Activated naive CD8-positive, alpha-beta T cell treated with anti-CD3 and anti-CD28 coated beads, Interleukin-2, amount 50 U/mL, for 24 hours (primary cell): ENCODE data around the gene SF3A1.

Source experiments
- ATAC-seq: fragments of 150-1000 bp; cut with Tn5 transposase; one replicate; pipeline ENCODE4 v1.10.0; 2021
- DNase-seq: peaks from one replicate; pipeline ENCODE4 v3.0.0; 2021
- H3K27ac Mint-ChIP-seq: one replicate; pipeline ENCODE4 v1.8.0; 2021; ENCODE audit warnings: mild to moderate bottlenecking, mixed read lengths
- H3K27me3 Mint-ChIP-seq: one replicate; pipeline ENCODE4 v1.8.0; 2021; ENCODE audit warnings: mixed read lengths
- H3K36me3 Mint-ChIP-seq: one replicate; pipeline ENCODE4 v1.8.0; 2021; ENCODE audit warnings: low read depth, mixed read lengths
- H3K4me1 Mint-ChIP-seq: one replicate; pipeline ENCODE4 v1.8.0; 2021; ENCODE audit warnings: mixed read lengths
- H3K4me3 Mint-ChIP-seq: one replicate; pipeline ENCODE4 v1.8.0; 2021; ENCODE audit warnings: mild to moderate bottlenecking, moderate library complexity, mixed read lengths
- H3K9me3 Mint-ChIP-seq: one replicate; pipeline ENCODE4 v1.8.0; 2021; ENCODE audit warnings: mixed read lengths

SF3A1 gene

DNA sequence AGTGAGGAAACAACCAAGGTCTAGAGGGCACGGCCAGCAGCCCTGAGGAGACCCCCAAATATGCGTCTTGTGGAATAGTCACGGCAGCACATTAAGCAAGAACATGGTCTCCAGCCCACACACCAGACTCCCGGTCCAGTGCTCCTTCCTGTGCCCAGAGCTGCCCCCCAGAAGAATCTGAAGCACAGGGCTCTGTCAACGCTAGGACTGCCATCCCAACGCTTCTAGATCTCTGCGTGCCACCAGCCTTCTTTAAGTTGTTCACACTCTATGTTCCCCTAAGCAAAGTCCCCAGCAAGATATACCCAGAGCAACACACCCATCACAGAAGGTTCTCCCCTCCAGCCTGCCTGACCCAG, 36.6 kb upstream of the SF3A1 start:
- no peak for ATAC-seq
- H3K36me3 Mint-ChIP-seq = no peaks in the 10 kb centered on the region
- H3K27me3 Mint-ChIP-seq = no peaks in the 10 kb centered on the region
- H3K9me3 Mint-ChIP-seq = no peaks in the 10 kb centered on the region
- peak overlapping the region; percentile 69 for H3K27ac Mint-ChIP-seq
- no peak overlapping the region for H3K4me3 Mint-ChIP-seq
- H3K4me1 Mint-ChIP-seq = peaks cover 60% of the 10 kb centered on the region
- no peak for DNase-seq

DNA sequence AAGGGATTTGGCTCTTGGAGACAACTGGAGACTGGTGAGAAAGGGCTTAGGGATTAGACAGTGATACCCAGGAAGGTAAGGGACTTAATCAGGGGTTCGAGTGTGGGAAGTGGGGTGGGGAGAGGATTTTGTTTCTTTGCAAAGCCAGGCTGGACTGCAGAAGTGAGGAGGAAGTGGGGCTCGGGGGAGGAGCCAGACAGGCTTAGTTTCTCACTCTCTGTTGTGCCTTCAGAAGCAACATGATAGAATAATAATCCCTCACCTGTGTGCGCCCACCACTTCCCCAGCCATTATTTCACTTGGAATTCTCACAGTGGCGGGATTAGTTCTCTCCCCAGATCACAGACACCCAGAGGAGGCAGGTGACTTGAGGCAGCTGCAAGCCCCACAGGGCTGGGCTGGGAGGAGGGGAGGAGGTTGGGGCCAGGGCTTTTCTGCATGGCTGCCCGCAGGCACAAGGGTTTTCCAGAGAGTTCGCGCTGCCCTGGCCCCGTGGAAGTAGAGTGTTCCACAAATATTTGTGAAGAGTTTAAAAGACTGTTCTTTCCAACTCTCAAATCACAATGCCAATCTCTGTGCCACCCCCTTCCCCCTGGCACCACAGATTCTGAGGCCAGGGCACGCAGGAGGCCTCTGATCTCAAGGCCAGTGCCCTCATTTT, 36.1 kb upstream of the SF3A1 start:
- DNase-seq = no peak
- Mint-ChIP-seq H3K27me3 (no peaks in the 10 kb centered on the region), H3K9me3 (no peaks in the 10 kb centered on the region), H3K36me3 (no peaks in the 10 kb centered on the region), H3K4me1 (peaks cover 56% of the 10 kb centered on the region), H3K27ac (no peak overlapping the region), H3K4me3 (no peak overlapping the region)
- no peak for ATAC-seq

DNA sequence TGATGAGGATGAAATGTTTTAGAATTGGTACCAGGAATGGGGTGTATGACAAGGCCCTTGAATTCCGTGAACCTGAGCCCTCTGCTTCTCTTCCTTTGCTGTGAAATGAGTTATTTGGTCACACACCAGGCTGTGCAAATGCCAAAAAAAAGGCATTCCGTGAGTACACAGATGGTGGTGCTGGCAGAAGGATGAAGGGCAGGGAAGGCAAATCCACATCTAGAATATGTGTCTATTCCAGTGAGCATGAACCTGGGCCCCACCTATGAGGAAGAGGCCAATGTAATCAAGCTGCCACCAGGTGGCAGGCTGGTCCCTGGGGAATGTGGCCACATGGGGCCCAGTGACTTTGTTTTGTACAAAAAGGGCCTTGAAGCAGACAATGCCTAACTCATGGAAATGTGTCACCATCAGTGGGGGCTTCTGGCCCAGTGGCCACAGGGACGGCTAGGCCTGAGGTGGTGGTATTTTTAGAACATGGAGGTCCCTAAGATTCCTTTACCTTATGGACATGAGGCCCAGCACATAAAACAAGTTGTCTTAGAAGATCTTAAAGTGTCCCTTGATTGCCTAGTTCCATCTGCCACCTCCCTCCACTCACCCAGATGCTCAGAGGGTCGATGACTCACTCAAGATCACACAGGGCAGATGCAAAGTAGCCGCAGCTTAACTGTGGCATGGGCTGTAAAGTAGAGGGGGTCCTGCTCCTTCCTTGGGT, 34.4 kb upstream of the SF3A1 start:
- Mint-ChIP-seq H3K27me3 (no peaks in the 10 kb centered on the region), H3K9me3 (no peaks in the 10 kb centered on the region), H3K27ac (peak overlapping the region; percentile 81), H3K4me1 (peaks cover 56% of the 10 kb centered on the region), H3K4me3 (peak overlapping the region; percentile 1), H3K36me3 (no peaks in the 10 kb centered on the region)
- ATAC-seq = peak; percentile 73
- DNase-seq = peak; percentile 81

DNA sequence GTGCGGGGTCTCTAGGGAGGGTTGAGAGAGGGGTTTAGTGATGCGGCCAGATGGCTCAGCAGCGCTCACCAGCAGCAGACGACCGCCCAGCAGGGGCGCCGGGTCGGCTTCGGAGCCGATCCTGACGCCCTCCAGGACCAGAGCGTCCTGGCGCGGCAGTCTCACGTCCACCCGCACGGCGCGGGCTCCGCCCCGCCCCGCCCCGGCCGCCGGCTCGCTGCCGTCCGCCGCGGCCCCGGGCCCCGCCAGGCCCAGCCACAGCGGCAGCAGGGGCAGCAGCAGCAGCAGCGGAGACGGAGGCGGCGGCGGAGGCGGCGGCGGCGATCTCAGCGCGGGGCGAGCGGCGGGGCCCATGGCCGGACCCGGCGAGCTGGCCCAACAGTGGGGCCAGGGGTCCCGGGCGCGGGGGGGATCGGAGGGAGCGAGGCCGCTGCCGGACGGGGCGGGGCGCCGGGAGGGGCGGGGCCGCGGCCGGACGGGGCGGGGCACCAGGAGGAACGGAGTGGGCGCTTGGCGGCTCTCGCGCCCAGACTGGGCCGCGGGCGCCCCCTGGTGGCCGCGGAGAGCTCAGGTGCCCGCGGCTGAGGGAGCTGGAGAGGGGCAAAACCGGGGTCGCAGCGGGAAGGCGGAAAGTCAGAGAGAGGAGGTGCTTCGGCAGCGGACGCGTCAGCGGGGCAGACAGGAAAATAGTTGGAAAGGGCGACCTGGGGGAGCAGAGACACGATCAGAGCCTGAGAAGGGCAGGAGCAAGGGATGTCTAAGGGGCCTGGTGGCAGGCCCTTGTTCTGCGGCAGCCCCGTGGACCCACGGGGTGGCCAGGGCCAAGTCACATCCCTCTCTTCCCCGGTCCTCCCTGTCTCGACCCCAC, 30.5 kb upstream of the SF3A1 start, which contains the start of gene RNF215:
Gene RNF215 (minus strand): TSS at position 452 of the 868 bp plus-strand sequence. CDS start 98 bp downstream, at position 354.
- Mint-ChIP-seq H3K27me3 (no peaks in the 10 kb centered on the region), H3K27ac (peak within 1 kb of the TSS; percentile 42), H3K4me1 (peaks cover 40% of the 10 kb centered on the region), H3K4me3 (peak within 1 kb of the TSS; percentile 77), H3K9me3 (no peaks in the 10 kb centered on the region), H3K36me3 (no peaks in the 10 kb centered on the region)
- ATAC-seq (peak; percentile 69), DNase-seq (peak; percentile 85)

DNA sequence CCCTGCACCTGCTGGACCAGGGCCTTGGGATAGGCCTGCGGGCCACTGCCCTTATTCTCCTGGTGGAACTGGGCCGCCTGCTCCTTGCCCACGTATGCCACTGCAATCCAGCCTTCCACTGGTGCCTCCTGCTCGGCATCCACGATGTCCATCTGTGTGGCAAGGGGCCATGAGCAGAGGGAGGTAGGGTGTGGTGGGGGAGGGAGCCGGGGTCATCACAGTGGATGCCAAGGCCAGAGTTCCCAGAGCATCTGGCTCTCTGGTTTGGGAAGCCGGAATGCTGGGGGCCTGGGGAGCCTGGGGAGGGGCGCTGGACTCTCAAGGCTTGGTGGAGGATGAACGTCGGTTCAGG, 29.9 kb upstream of the SF3A1 start:
- no peaks in the 10 kb centered on the region for H3K9me3 Mint-ChIP-seq
- no peak for ATAC-seq
- H3K27ac Mint-ChIP-seq = no peak overlapping the region
- H3K4me3 Mint-ChIP-seq = peak overlapping the region; percentile 77
- no peak for DNase-seq
- no peaks in the 10 kb centered on the region for H3K36me3 Mint-ChIP-seq
- peaks cover 34% of the 10 kb centered on the region for H3K4me1 Mint-ChIP-seq
- no peaks in the 10 kb centered on the region for H3K27me3 Mint-ChIP-seq

DNA sequence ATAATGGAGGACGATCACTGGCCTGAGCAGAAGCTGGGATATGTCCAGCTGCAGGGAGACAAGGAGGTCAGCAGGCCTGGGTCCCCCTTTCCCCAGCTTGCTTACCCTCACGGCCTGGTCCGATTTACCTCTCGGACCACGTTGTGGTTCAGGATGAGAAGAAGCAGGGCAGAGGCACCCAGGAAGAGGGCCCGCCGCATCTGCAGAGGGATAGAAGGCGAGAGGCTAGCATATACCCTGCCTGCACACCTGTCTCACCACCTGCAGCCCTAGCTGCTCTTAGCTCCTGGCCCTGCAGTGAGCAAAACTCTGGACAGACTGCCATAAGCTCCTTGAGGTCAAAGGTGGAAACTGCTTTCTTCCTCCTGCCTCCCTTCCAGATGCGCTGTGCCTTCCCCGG, 29.2 kb upstream of the SF3A1 start:
- DNase-seq = no peak
- Mint-ChIP-seq H3K4me1 (peaks cover 34% of the 10 kb centered on the region), H3K27me3 (no peaks in the 10 kb centered on the region), H3K36me3 (no peaks in the 10 kb centered on the region), H3K27ac (no peak overlapping the region), H3K9me3 (no peaks in the 10 kb centered on the region), H3K4me3 (peak overlapping the region; percentile 77)
- no peak for ATAC-seq

DNA sequence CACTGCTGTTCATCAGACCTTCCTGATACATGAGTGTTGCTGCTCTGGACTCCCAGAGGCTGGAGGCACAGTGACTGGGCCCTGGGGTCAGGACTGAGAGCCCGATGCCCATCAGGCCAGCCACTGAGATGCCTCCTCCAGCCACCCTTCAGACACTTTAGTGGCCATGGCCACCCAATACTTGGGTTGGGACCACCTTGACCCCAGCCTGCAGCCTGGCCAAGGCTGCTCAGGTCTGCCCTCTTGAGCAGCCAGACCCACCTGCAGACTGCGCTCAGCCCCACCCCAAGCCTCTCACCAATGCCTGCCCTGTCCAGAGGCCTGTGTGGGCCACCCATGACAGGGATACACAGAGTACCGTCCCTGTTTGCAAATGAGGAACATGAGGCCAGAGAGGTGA, 26.4 kb upstream of the SF3A1 start:
- H3K36me3 Mint-ChIP-seq = no peaks in the 10 kb centered on the region
- H3K27me3 Mint-ChIP-seq = no peaks in the 10 kb centered on the region
- DNase-seq (no peak), ATAC-seq (no peak)
- no peak overlapping the region for H3K27ac Mint-ChIP-seq
- no peak overlapping the region for H3K4me3 Mint-ChIP-seq
- H3K4me1 Mint-ChIP-seq = peaks cover 17% of the 10 kb centered on the region
- H3K9me3 Mint-ChIP-seq = no peaks in the 10 kb centered on the region

DNA sequence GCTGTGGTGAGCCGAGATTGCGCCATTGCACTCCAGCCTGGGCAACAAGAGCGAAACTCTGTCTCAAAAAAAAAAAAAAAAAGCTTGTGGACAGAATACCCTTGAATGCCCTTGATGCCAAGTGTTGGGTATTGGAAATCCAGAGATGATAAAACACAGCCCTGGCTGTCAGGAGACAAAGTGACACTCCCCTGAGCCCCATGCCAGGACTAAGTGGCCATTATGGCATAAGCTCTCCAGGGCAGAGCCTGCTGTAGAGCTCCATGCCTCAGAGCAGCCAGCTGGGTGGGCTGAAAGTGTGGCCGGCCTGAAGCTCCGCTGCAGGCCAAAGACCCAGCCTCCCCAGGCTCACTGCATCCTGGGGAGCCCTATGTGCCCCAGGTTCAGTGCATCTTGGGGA, 25.6 kb upstream of the SF3A1 start:
- Mint-ChIP-seq H3K27ac (no peak overlapping the region), H3K36me3 (no peaks in the 10 kb centered on the region), H3K9me3 (no peaks in the 10 kb centered on the region), H3K27me3 (no peaks in the 10 kb centered on the region), H3K4me3 (no peak overlapping the region), H3K4me1 (peaks cover 14% of the 10 kb centered on the region)
- DNase-seq = no peak
- ATAC-seq = no peak

DNA sequence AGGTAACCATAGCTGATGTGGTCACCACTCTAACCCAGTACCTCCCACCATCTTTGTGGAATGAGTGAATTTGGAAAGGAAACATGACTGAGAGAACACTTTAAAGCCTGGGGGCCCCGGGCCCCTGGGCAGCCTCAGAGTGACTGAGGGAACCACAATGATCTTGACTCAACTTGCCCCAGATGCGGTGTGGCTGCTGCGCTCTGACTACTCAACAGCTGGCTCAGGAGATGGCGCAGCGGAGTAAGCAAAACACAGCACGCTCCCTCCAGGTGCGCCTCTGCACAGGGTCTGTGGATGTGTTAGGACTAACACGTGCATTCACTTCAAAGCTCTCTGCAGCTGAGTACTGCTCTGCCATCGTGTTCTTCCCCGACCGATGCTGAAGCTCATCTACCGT, 24.6 kb upstream of the SF3A1 start:
- Mint-ChIP-seq H3K27ac (no peak overlapping the region), H3K4me3 (no peak overlapping the region), H3K27me3 (no peaks in the 10 kb centered on the region), H3K4me1 (peaks cover 10% of the 10 kb centered on the region), H3K9me3 (no peaks in the 10 kb centered on the region), H3K36me3 (no peaks in the 10 kb centered on the region)
- DNase-seq (peak; percentile 34), ATAC-seq (peak; percentile 80)

DNA sequence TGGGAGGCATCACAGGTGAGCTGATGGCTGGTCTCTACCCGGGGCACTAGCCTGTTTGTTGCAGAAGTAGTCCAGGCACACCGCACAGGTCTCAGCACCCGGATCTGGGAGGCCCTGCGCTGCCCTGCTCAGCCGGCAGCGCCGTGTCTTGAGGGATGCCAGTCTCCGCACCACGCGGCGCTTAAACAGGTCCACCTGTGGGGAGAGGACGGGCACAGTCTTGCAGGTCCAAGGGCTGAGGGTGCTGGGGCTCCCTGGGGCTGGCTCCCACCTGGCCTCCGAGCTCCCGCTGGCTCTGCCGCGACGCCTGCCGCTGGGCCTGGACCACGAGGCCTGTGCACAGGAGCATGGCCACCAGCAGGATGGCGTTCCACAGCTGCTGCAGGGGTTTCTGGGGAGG, 23.3 kb upstream of the SF3A1 start:
- ATAC-seq = no peak
- DNase-seq = no peak
- no peaks in the 10 kb centered on the region for H3K9me3 Mint-ChIP-seq
- H3K36me3 Mint-ChIP-seq = no peaks in the 10 kb centered on the region
- H3K27me3 Mint-ChIP-seq = no peaks in the 10 kb centered on the region
- no peak overlapping the region for H3K4me3 Mint-ChIP-seq
- no peak overlapping the region for H3K27ac Mint-ChIP-seq
- peaks cover 8% of the 10 kb centered on the region for H3K4me1 Mint-ChIP-seq

DNA sequence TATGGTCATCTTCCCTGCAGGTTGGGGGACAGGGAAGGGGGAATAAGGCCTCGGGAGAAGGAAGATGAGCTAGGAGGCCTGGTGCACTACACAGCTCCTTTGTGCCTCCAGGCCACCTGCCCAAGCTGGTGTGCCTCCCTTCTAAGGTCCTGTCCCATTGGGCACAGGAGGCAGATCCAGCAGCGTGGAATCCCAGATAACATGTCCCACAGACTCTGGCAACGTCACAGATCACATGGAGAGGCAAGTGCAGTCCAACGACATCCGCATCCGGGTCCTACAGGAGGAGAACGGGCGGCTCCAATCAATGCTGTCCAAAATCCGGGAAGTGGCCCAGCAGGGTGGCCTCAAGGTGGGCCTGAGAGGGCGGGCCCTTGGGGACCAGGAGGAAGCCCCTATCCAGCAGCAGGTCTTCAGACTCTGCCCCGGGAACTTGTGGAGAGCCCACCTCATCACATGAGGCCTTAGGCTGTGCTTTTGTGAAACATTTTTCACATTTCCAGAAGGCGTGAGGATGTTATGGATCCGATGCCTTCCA, 18.7 kb upstream of the SF3A1 start:
- Mint-ChIP-seq H3K9me3 (no peaks in the 10 kb centered on the region), H3K4me1 (no peaks in the 10 kb centered on the region), H3K4me3 (no peak overlapping the region), H3K36me3 (no peaks in the 10 kb centered on the region), H3K27ac (no peak overlapping the region), H3K27me3 (no peaks in the 10 kb centered on the region)
- no peak for ATAC-seq
- no peak for DNase-seq

DNA sequence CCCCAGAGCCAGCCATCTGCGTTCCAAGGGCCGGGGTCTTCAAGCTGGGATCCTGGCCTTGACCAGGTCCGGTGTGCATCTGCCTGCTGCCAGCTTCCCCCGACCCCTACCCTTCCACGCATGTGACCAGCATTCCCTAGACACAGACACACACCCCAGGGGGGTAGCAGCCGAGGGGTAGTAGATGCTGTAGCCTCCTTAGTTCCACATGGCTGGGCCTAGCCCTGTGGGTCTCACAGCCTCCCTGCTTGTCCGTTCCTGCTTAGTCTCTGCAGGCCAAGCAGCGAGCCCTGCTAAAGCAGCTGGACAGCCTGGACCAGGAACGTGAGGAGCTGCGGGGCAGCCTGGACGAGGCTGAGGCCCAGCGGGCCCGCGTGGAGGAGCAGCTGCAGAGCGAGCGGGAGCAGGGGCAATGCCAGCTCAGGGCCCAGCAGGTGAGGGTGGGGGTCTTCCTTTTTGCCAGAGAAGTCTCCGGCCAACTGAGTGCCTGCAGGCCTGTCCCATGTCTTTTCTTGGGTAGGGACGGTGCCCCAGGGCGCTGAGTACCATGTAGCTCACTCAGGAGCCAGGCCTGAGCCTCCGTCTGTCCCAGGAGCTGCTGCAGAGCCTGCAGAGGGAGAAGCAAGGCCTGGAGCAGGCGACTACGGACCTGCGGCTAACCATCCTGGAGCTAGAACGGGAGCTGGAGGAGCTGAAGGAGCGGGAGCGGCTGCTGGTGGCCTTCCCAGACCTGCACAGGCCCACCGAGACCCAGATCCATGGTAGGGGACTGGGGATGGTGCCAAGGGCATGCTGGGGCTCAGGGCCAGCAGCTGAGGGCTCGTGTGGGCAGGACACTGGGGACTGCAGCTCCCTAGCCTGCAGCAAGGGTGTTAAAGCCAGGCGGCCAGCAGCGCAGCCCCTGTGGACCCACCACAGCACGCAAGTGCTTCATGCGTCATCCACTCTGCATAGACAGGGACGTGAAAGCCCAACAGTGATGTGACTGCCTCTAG, 16.9 kb upstream of the SF3A1 start:
- H3K27me3 Mint-ChIP-seq = no peaks in the 10 kb centered on the region
- H3K27ac Mint-ChIP-seq = no peak overlapping the region
- ATAC-seq (no peak), DNase-seq (no peak)
- H3K4me1 Mint-ChIP-seq = no peaks in the 10 kb centered on the region
- H3K9me3 Mint-ChIP-seq = no peaks in the 10 kb centered on the region
- H3K36me3 Mint-ChIP-seq = no peaks in the 10 kb centered on the region
- H3K4me3 Mint-ChIP-seq = no peak overlapping the region

DNA sequence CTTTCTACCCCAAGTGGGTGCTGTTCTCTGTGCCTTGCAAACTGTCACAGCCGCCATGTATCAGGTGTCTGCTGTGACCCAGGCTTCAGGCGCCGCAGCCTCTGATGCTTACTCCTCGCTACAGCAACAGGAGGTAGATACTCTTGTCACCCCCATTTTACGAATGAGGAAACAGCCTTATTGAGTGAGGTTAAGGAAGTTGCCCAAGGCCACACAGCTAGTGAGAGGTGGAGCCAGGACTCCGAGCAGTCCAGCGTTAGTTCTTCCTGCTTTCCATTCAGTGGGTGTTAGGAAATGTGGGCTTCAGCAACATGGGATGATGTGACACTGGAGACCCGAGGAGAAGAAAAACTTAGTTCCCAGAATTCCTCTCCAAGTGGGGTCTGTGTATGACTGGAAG, 16.2 kb upstream of the SF3A1 start:
- no peaks in the 10 kb centered on the region for H3K4me1 Mint-ChIP-seq
- no peak overlapping the region for H3K4me3 Mint-ChIP-seq
- H3K9me3 Mint-ChIP-seq = no peaks in the 10 kb centered on the region
- ATAC-seq (no peak), DNase-seq (no peak)
- no peaks in the 10 kb centered on the region for H3K36me3 Mint-ChIP-seq
- H3K27ac Mint-ChIP-seq = no peak overlapping the region
- no peaks in the 10 kb centered on the region for H3K27me3 Mint-ChIP-seq

DNA sequence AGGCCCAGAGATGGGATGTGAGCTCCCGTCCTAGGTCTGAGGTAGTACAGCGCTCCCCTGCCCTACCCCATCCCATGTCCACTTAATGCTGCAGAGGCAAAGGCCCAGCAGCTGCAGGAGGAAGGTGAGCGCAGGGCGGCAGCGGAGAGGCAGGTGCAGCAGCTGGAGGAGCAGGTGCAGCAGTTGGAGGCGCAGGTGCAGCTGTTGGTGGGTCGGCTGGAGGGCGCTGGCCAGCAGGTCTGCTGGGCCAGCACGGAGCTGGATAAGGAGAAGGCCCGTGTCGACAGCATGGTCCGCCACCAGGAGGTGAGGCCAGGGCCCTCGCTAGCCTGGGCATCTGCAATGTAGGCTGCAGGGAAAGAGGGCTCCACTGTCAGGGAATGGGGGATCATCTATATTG, 15.3 kb upstream of the SF3A1 start:
- Mint-ChIP-seq H3K4me1 (no peaks in the 10 kb centered on the region), H3K27ac (no peak overlapping the region), H3K27me3 (no peaks in the 10 kb centered on the region), H3K9me3 (no peaks in the 10 kb centered on the region), H3K36me3 (no peaks in the 10 kb centered on the region), H3K4me3 (no peak overlapping the region)
- no peak for ATAC-seq
- DNase-seq = no peak
